GM18505 (cell line): ENCODE data around the gene CCDC188.

Experiments
- ATAC-seq: cut with Tn5 transposase; IDR thresholded peaks from one replicate; pipeline ENCODE4 v1.9.1; 2021; ENCODE audit not compliant: unreplicated experiment
- POLR2A ChIP-seq: IDR thresholded peaks from 4 replicates; pipeline ENCODE4 v1.6.1; 2011; ENCODE audit warnings: borderline replicate concordance; ENCODE audit not compliant: insufficient read depth, insufficient read length; ENCODE audit errors: extremely low read depth

Gene CCDC188

DNA sequence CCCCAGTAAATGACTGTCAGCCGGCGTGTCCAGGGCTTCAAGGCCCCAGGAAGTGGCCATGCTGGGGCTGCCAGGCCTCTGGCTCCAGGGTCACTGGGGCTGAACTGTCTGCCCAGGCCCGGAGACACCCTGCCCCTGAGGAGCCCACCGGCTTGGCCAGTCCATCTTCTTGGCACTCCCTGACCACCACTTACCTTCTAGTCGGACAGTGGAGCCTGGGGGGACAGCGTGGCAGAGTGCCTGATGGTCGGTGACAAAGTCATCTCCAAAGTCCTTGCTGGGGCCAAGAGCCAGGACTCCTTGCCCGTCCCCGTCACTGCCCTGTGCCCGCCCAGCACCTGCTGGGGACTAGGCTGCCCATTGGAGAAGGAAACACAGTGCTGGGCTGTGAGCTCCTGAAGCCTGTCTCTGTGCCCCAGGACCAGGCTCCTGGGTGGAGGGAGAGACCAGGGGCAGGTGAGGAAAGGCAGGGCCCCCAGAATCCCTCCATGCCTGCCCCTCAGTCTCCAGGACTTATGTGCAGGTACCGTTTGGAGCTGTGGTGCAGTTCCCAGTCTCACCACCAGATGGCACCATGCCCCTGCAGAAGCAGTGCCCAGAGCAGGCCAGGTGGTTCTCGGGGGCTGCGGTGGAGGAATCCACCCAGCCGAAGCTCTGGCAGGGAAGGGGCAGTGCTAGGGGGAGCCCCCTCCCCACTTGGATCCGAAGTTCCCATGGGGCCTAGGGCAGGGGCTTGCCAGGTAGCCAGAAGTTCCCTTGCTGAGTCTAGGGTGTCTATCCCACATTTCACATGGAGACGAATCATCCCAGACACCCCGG, 6.0 kb upstream of the CCDC188 start:
- TF ChIP-seq POLR2A = no peak

GRCh38 chr22:20156042-20156389, 5.2 kb upstream of the CCDC188 start:
- TF ChIP-seq POLR2A = no peak
- ATAC-seq = no peak

More for the DNA sequence above, 6.0 kb upstream of the CCDC188 start:
- ATAC-seq = no peak

GRCh38 chr22:20155330-20156041, 4.6 kb upstream of the CCDC188 start:
- no peak for TF ChIP-seq POLR2A
- no peak for ATAC-seq

- no peak for TF ChIP-seq POLR2A
- no peak for ATAC-seq
Observed at GRCh38 chr22:20154602-20155187, 3.8 kb upstream of the CCDC188 start.

- no peak for TF ChIP-seq POLR2A
- no peak for ATAC-seq
Observed at GRCh38 chr22:20153945-20154344, 3.1 kb upstream of the CCDC188 start.

- no peak for ATAC-seq
Observed at GRCh38 chr22:20152464-20152890, 1.6 kb upstream of the CCDC188 start.

DNA sequence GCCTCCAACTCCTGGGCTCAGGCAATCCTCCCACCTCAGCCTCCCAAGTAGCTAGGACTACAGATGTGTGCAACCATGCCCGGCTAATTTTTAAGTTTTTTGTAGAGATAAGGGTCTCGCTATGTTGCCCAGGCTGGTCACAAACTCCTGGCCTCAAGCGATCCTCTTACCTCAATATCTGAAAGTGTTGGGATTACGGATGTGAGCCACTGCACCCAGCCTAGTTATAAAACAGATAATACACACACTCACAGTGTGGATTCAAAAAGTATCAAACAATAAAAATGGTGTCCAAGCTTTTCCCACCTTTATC, 377 bp upstream of the CCDC188 start:
- ATAC-seq = no peak
- TF ChIP-seq POLR2A = no peak

More at GRCh38 chr22:20152464-20152890, 1.6 kb upstream of the CCDC188 start:
- TF ChIP-seq POLR2A = no peak

GRCh38 chr22:20149257-20150250, 1.3 kb downstream of the CCDC188 start:
- ATAC-seq = no peak
- TF ChIP-seq POLR2A = no peak

DNA sequence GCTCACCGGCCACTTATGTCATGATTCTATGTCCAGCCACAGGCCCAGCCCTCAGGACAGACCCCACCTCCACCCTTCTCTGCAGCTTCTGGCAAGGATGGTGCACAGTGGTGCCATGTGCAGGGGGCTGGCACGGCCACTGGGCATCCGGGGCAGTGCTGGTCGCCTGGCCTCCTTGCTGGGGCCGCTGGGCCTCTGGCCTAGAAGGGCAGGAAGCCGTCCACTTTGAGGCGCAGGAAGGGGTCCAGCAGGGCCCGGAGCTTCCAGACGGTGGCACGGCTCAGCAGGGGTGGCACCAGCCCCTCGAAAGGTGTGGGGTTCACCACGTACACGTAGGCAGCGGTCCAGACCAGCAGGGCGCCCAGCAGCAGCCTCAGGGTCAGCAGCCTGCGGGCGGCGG, 2.4 kb downstream of the CCDC188 start:
- ATAC-seq = no peak
- TF ChIP-seq POLR2A = no peak

DNA sequence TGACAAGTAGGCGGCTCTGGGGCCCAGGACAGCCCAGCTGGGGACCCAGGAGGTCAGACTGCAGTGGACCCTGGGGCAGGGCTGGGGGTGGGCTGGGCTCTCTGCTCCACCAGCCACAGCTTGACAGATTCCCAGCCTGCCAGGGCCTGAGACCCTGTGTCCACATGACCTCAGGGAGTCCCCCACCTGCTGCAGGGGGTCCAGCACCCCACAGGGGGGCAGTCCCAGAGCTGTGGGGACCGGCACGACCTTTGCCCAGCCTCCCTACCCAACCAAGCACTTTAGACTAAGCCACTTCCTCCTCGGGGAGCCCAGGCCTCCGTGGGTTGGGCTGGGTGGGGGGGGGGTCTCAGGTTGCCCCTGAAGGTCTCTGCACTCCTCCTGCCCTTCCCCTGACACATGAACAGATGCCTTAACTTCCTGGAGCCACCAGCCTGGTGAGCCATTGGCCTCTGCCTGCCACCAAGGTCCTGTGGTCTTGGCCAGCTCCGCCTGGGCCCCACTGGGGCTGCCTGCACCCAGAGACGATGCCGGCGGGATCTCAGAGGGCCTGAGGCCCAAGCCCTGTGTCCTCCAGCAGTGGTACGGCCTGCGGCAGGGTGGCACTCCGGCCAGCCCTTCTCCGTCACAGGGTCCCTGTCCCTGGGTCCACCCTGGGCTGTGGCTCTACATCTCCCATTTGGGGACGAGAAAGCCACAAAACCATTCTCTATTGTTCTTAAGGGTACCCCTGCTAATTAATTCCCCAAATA, 3.4 kb downstream of the CCDC188 start:
- ATAC-seq = no peak

GRCh38 chr22:20146777-20147176, 4.1 kb downstream of the CCDC188 start:
- ATAC-seq = no peak
- TF ChIP-seq POLR2A = no peak

More for the DNA sequence above, 3.4 kb downstream of the CCDC188 start:
- TF ChIP-seq POLR2A = no peak

DNA sequence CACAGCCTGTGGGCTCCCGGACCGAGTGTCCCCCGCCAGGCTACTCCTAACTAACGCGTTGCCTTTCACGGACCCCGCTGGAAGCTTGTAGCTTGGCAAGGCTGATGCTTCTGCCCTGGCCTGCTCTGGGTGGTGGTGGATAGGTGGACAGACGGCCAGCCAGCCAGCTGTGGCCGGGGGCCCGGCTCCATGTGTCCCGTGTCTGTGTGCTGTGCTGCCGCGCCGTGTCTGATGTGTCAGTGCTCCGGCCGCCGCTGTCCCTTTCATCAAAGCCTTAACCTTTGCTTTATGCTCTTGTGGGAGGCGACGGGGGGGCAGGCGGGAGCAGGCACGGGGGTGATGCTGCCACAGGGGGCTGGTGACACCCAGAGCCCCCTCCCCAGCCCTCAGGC, 5.0 kb downstream of the CCDC188 start:
- no peak for TF ChIP-seq POLR2A
- no peak for ATAC-seq
